SW480 (cell line): ENCODE results near the gene IL18RAP.

Source experiments
- DNase-seq: peaks from one replicate; pipeline ENCODE4 v3.0.0-alpha.2; 2016; ENCODE audit warnings: low spot score

The IL18RAP gene

DNA sequence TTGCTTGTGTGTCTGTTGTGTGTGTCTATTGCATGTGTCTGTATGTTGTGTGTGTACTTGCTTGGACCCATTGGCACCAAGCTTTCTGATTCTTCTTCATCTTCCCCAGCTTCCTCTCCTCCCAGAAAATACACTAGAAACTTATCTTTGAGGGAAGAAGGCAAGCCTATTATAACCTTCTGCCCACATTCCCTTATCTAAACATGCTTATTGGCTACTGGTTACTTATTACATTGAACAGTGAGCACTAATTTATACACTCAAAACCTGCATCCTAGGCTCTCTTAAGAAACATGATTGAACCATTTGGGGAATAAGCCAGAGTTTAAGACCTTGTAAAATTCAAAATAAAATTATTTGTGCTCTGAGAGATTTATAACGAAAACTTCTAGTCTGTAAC lies 76.6 kb downstream of the IL18RAP start:
- no peak for DNase-seq
